ENCODE measurements around the gene DNAL4.
A peak's percentile ranks its signal among the peaks of the same experiment; 100 is the strongest.

The DNAL4 gene

GRCh38 chr22:38757464-38757757 is 36.5 kb downstream of the DNAL4 start:
- in situ Hi-C loops (cut with MboI; ENCODE audit: low sequenced_read_pairs, unreplicated experiment), result no loop called here
- TF ChIP-seq CTCF (IDR thresholded peaks at IDR 0.05; ENCODE audit: borderline replicate concordance, control extremely low read depth, extremely low read depth, insufficient read depth, missing control alignments), result no peak
- DNase-seq (ENCODE audit: low spot score), result no peak

GRCh38 chr22:38756711-38757463 is 37.1 kb downstream of the DNAL4 start:
- no peak for DNase-seq (ENCODE audit: low spot score)
- in situ Hi-C loops (cut with MboI; ENCODE audit: low sequenced_read_pairs, unreplicated experiment), result no loop called here
- no peak for TF ChIP-seq CTCF (IDR thresholded peaks at IDR 0.05; ENCODE audit: borderline replicate concordance, control extremely low read depth, extremely low read depth, insufficient read depth, missing control alignments)

- DNase-seq (ENCODE audit: low spot score), result peak; percentile 99
- no peak for TF ChIP-seq CTCF (IDR thresholded peaks at IDR 0.05; ENCODE audit: borderline replicate concordance, control extremely low read depth, extremely low read depth, insufficient read depth, missing control alignments)
- in situ Hi-C loops (cut with MboI; ENCODE audit: low sequenced_read_pairs, unreplicated experiment), result no loop called here
Measured at GRCh38 chr22:38755911-38756532, 37.9 kb downstream of the DNAL4 start, which contains the start of gene SUN2. SUN2 (minus strand) TSS chr22:38755998; CDS start chr22:38752628, 3,370 bp downstream.

- TF ChIP-seq CTCF (IDR thresholded peaks at IDR 0.05; ENCODE audit: borderline replicate concordance, control extremely low read depth, extremely low read depth, insufficient read depth, missing control alignments), result no peak
- DNase-seq (ENCODE audit: low spot score), result peak; percentile 81
- in situ Hi-C loops (cut with MboI; ENCODE audit: low sequenced_read_pairs, unreplicated experiment), result no loop called here
Measured at GRCh38 chr22:38755155-38755910, 38.6 kb downstream of the DNAL4 start.

GRCh38 chr22:38754751-38755154 is 39.2 kb downstream of the DNAL4 start:
- DNase-seq (ENCODE audit: low spot score), result no peak
- in situ Hi-C loops (cut with MboI; ENCODE audit: low sequenced_read_pairs, unreplicated experiment), result no loop called here
- no peak for TF ChIP-seq CTCF (IDR thresholded peaks at IDR 0.05; ENCODE audit: borderline replicate concordance, control extremely low read depth, extremely low read depth, insufficient read depth, missing control alignments)

- in situ Hi-C loops (cut with MboI; ENCODE audit: low sequenced_read_pairs, unreplicated experiment), result no loop called here
- DNase-seq (ENCODE audit: low spot score), result no peak
Measured at GRCh38 chr22:38753948-38754750, 39.8 kb downstream of the DNAL4 start.

More at GRCh38 chr22:38753948-38754750, 39.8 kb downstream of the DNAL4 start:
- no peak for TF ChIP-seq CTCF (IDR thresholded peaks at IDR 0.05; ENCODE audit: borderline replicate concordance, control extremely low read depth, extremely low read depth, insufficient read depth, missing control alignments)
